Gastrocnemius medialis (tissue), 4 donors: ENCODE data around the gene ZNF516. TPM values are rescaled to one million over a fixed set of nuclear protein-coding genes. Genes with fewer than 3 reads are reported as not detected.
A peak's percentile ranks its signal among the peaks of the same experiment; 100 is the strongest.

Source experiments
- ATAC-seq, 2 donors: fragments of 150-250 bp; one replicate each; pipeline ENCODE4 v1.9.1; 2016
- DNase-seq, 2 donors: peaks; one replicate each; pipeline ENCODE4 v3.0.0-alpha.2; 2019
- H3K27ac ChIP-seq, 4 donors: fragments of 200-600 bp; sonication (generic); 1 replicate in 1 of 4; 2 replicates in 3 of 4; pipeline ENCODE4 v1.5.1; 2016 to 2018; ENCODE audit warnings: mild to moderate bottlenecking in 2 of 4, moderate library complexity in 1 of 4
- H3K27me3 ChIP-seq, 3 donors: fragments of 200-600 bp; sonication (generic) in 2 of 3; 1 replicate in 1 of 3; 2 replicates in 2 of 3; pipeline versions ENCODE4 v1.5.1 to v1.6.0; 2016 to 2019; ENCODE audit warnings: mild to moderate bottlenecking in 1 of 3, moderate library complexity in 1 of 3
- H3K36me3 ChIP-seq, 2 donors: fragments of 200-600 bp; sonication (generic) in 1 of 2; one replicate each; pipeline ENCODE4 v1.5.1; 2017 to 2018
- H3K4me1 ChIP-seq, 2 donors: fragments of 200-600 bp; sonication (generic) in 1 of 2; one replicate each; pipeline ENCODE4 v1.5.1; 2016 to 2017; ENCODE audit warnings: mild to moderate bottlenecking in 2 of 2
- H3K4me3 ChIP-seq, 4 donors: fragments of 200-600 bp; sonication (generic) in 3 of 4; 1 replicate in 1 of 4; 2 replicates in 3 of 4; pipeline ENCODE4 v1.5.1; 2016 to 2019; ENCODE audit warnings: mild to moderate bottlenecking in 2 of 4
- H3K9me3 ChIP-seq, 3 donors: fragments of 200-600 bp; sonication (generic) in 2 of 3; 1 replicate in 1 of 3; 2 replicates in 2 of 3; pipeline ENCODE4 v1.5.1; 2016 to 2019
- CTCF ChIP-seq, 5 experiments: fragments of 450-650 bp in 3 of 5; fragments of 200-600 bp in 2 of 5; sonication (generic) in 2 of 5; IDR thresholded peaks in 4 of 5; conservative IDR thresholded peaks in 1 of 5; 1 replicate in 4 of 5; 2 replicates in 1 of 5; pipeline ENCODE4 v1.5.1; 2016 to 2019; ENCODE audit warnings: antibody characterized with exemption in 5 of 5, mild to moderate bottlenecking in 3 of 5, moderate library complexity in 3 of 5
- POLR2A ChIP-seq, 2 donors: fragments of 450-650 bp; IDR thresholded peaks; one replicate each; pipeline ENCODE4 v1.6.1; 2017; ENCODE audit warnings: antibody characterized with exemption in 2 of 2, mild to moderate bottlenecking in 2 of 2, moderate library complexity in 2 of 2
- in situ Hi-C, 4 donors: fragments of 200-750 bp; cut with MboI; loops; one replicate each; pipeline versions ENCODE4 v1.15.0 to v1.8.0; 2017; ENCODE audit warnings: low sequenced_read_pairs in 4 of 4
- intact Hi-C: fragments of 100-400 bp; cut with DNase I; formaldehyde crosslinking; loops from one replicate; pipeline ENCODE4 v1.15.1; 2023; ENCODE audit warnings: low total_unique reads
- total RNA-seq, 4 donors: library from RNA; depleted of rRNA; stranded (reverse); fragments of >200 nt; gene quantifications; one replicate each; pipeline versions ENCODE4 v1.1.0 to v1.2.3, GENCODE V29; 2016

ZNF516 gene
- total RNA-seq, 4 donors from 2014 or later = 8.4 to 19.3 (median 12.4) TPM

- Histone ChIP-seq H3K4me3 (no peak overlapping the region), H3K27me3 (no peaks in the 10 kb centered on the region), H3K4me1 (peaks cover 67 to 69% of the 10 kb centered on the region in 2 donors), H3K36me3 (no peaks in the 10 kb centered on the region), H3K27ac (peak overlapping the region; percentile 85 to 92 (median 92)), H3K9me3 (no peaks in the 10 kb centered on the region)
- in situ Hi-C loops = no loop called here
- intact Hi-C loops = loop anchor here (5.0 to 10.0 kb wide), 3 partner anchors 558 to 1250 kb away; partner anchors contain the start of gene PTGR3
- DNase-seq = no peak
- ATAC-seq = no peak
- TF ChIP-seq CTCF (IDR thresholded peaks at IDR 0.05 in 4 of 5, conservative IDR thresholded peaks at IDR 0.05 in 1 of 5) (no peak), POLR2A (IDR thresholded peaks at IDR 0.05) (no peak)
These were observed 40.6 kb downstream of the ZNF516 start for GRCh38 chr18:76454418-76454817.

- H3K4me1 ChIP-seq = peaks cover 66 to 67% of the 10 kb centered on the region in 2 donors
- in situ Hi-C loops = no loop called here
- intact Hi-C loops = loop anchor here (5.0 to 10.0 kb wide), 3 partner anchors 558 to 1249 kb away; partner anchors contain the start of gene PTGR3
These were observed 41.1 kb downstream of the ZNF516 start for GRCh38 chr18:76453932-76454331.

GRCh38 chr18:76453057-76453561, 41.9 kb downstream of the ZNF516 start:
- in situ Hi-C loops = no loop called here
- ATAC-seq (no peak), DNase-seq (peak in 1 of 2 donors; percentile 4)
- Histone ChIP-seq H3K4me3 (peak overlapping the region in 3 of 4 donors; percentile 75 to 85 (median 78)), H3K27me3 (no peaks in the 10 kb centered on the region), H3K9me3 (no peaks in the 10 kb centered on the region), H3K27ac (peak overlapping the region; percentile 85 to 92 (median 92)), H3K36me3 (no peaks in the 10 kb centered on the region), H3K4me1 (peaks cover 63 to 71% of the 10 kb centered on the region in 2 donors)
- intact Hi-C loops = loop anchor here (5.0 to 10.0 kb wide), 3 partner anchors 559 to 1248 kb away; partner anchors contain the start of gene PTGR3
- TF ChIP-seq CTCF (IDR thresholded peaks at IDR 0.05 in 4 of 5, conservative IDR thresholded peaks at IDR 0.05 in 1 of 5) (no peak), POLR2A (IDR thresholded peaks at IDR 0.05) (no peak)

More at GRCh38 chr18:76453932-76454331, 41.1 kb downstream of the ZNF516 start:
- TF ChIP-seq POLR2A (IDR thresholded peaks at IDR 0.05) = no peak
- no peak for TF ChIP-seq CTCF (IDR thresholded peaks at IDR 0.05 in 4 of 5, conservative IDR thresholded peaks at IDR 0.05 in 1 of 5)
- ATAC-seq (no peak), DNase-seq (no peak)
- Histone ChIP-seq H3K27me3 (no peaks in the 10 kb centered on the region), H3K27ac (peak overlapping the region; percentile 85 to 92 (median 92)), H3K4me3 (no peak overlapping the region), H3K36me3 (no peaks in the 10 kb centered on the region), H3K9me3 (no peaks in the 10 kb centered on the region)

- Histone ChIP-seq H3K9me3 (no peaks in the 10 kb centered on the region), H3K27ac (peak overlapping the region; percentile 85 to 92 (median 92)), H3K4me3 (peak overlapping the region; percentile 70 to 85 (median 76)), H3K4me1 (peaks cover 66 to 72% of the 10 kb centered on the region in 2 donors), H3K27me3 (no peaks in the 10 kb centered on the region), H3K36me3 (no peaks in the 10 kb centered on the region)
- peak; percentile 71 to 76 for ATAC-seq
- TF ChIP-seq CTCF (IDR thresholded peaks at IDR 0.05 in 4 of 5, conservative IDR thresholded peaks at IDR 0.05 in 1 of 5) (no peak), POLR2A (IDR thresholded peaks at IDR 0.05) (peak; percentile 25 to 82)
- in situ Hi-C loops = no loop called here
- intact Hi-C loops = loop anchor here (1.0 to 10.0 kb wide), 4 partner anchors 41 to 1248 kb away; partner anchors contain the start of gene PTGR3
- peak in 1 of 2 donors; percentile 63 for DNase-seq
These were observed 42.7 kb downstream of the ZNF516 start for GRCh38 chr18:76452357-76452756.
